ENCODE results near the gene DAGLB. TPM values are rescaled to one million over a fixed set of nuclear protein-coding genes. Genes with fewer than 3 reads are reported as not detected.

The DAGLB gene
- total RNA-seq, 1 donor from 2014 or later: 30.0 TPM

- H3K27ac Mint-ChIP-seq (ENCODE audit: unreplicated experiment): peak overlapping the region; percentile 55
- TF ChIP-seq CTCF (IDR thresholded peaks at IDR 0.05): no peak
- peaks cover 26% of the 10 kb centered on the region for H3K36me3 Mint-ChIP-seq (ENCODE audit: low read depth)
- H3K27me3 Mint-ChIP-seq (ENCODE audit: low read depth): no peaks in the 10 kb centered on the region
- no peak overlapping the region for H3K4me3 Mint-ChIP-seq (ENCODE audit: unreplicated experiment)
- H3K4me1 Mint-ChIP-seq (ENCODE audit: low read depth): peaks cover 55% of the 10 kb centered on the region
- no peak for DNase-seq (ENCODE audit: low spot score)
- H3K9me3 Mint-ChIP-seq (ENCODE audit: low read depth): no peaks in the 10 kb centered on the region
Measured at GRCh38 chr7:6442114-6442513, 5.6 kb downstream of the DAGLB start.

DNA sequence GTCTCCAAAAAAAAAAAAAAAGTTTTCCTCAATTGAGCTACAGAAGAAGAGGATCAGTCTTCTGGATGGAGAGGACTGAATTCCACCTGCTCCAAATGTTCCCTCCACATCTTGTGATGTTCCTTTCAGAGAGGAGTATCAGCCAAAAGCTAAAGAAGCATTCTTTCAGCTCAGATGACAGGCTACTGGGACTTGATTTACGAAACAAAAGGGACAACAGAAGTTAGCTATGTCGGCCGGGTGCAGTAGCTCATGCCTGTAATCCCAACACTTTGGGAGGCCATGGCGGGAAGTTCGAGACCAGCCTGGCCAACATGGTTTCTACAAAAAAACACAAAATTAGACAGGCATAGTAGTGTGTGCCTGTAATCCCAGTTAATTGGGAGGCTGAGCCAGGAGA lies 7.4 kb downstream of the DAGLB start:
- no peak for DNase-seq (ENCODE audit: low spot score)
- peaks cover 23% of the 10 kb centered on the region for H3K36me3 Mint-ChIP-seq (ENCODE audit: low read depth)
- H3K9me3 Mint-ChIP-seq (ENCODE audit: low read depth): no peaks in the 10 kb centered on the region
- peaks cover 51% of the 10 kb centered on the region for H3K4me1 Mint-ChIP-seq (ENCODE audit: low read depth)
- no peak overlapping the region for H3K27ac Mint-ChIP-seq (ENCODE audit: unreplicated experiment)
- H3K27me3 Mint-ChIP-seq (ENCODE audit: low read depth): no peaks in the 10 kb centered on the region
- no peak for TF ChIP-seq CTCF (IDR thresholded peaks at IDR 0.05)
- H3K4me3 Mint-ChIP-seq (ENCODE audit: unreplicated experiment): no peak overlapping the region

DNA sequence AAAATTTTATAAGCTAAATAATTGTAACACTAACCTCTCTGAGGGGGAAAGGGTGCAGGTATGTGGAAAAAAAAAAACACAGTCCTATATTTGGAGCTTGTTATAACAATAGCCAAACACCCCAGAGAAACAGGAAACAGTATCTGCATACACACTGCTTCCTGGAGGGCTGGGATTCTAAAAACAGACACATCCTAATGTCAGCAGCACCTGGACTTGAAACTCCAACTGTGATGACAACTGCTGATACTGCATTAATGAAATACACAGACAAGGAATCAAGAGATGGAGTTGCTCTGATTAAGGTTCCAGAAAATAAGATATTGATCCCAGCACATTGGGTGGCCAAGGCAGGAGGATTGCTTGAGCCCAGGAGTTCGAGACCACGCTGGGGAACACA lies 9.3 kb downstream of the DAGLB start:
- no peak overlapping the region for H3K27ac Mint-ChIP-seq (ENCODE audit: unreplicated experiment)
- H3K4me3 Mint-ChIP-seq (ENCODE audit: unreplicated experiment): no peak overlapping the region
- peaks cover 39% of the 10 kb centered on the region for H3K4me1 Mint-ChIP-seq (ENCODE audit: low read depth)
- no peak for DNase-seq (ENCODE audit: low spot score)
- peaks cover 19% of the 10 kb centered on the region for H3K36me3 Mint-ChIP-seq (ENCODE audit: low read depth)
- no peaks in the 10 kb centered on the region for H3K9me3 Mint-ChIP-seq (ENCODE audit: low read depth)
- no peak for TF ChIP-seq CTCF (IDR thresholded peaks at IDR 0.05)
- no peaks in the 10 kb centered on the region for H3K27me3 Mint-ChIP-seq (ENCODE audit: low read depth)

DNA sequence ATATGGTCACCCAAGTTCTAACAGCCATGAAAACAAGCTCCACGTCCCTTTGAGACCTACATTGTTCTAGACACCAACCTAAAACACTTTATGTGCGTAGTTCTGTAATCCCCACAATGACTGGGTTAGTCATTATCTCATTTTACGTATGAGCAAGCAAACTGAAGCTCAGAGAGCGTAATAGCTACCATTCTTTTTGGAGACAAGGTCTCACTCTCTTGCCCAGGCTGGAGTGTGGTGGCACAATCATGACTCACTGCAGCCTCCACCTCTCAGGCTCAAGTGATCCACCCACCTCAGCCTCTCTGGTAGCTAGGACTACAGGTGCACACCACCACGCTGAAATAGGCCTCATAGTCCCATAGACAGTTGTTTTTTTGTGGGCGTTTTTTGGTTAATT lies 10.5 kb downstream of the DAGLB start:
- H3K4me3 Mint-ChIP-seq (ENCODE audit: unreplicated experiment): no peak overlapping the region
- DNase-seq (ENCODE audit: low spot score): no peak
- H3K36me3 Mint-ChIP-seq (ENCODE audit: low read depth): peaks cover 16% of the 10 kb centered on the region
- H3K27me3 Mint-ChIP-seq (ENCODE audit: low read depth): no peaks in the 10 kb centered on the region
- peaks cover 39% of the 10 kb centered on the region for H3K4me1 Mint-ChIP-seq (ENCODE audit: low read depth)
- no peak for TF ChIP-seq CTCF (IDR thresholded peaks at IDR 0.05)
- no peak overlapping the region for H3K27ac Mint-ChIP-seq (ENCODE audit: unreplicated experiment)
- H3K9me3 Mint-ChIP-seq (ENCODE audit: low read depth): no peaks in the 10 kb centered on the region

- H3K27me3 Mint-ChIP-seq (ENCODE audit: low read depth): no peaks in the 10 kb centered on the region
- H3K27ac Mint-ChIP-seq (ENCODE audit: unreplicated experiment): no peak overlapping the region
- DNase-seq (ENCODE audit: low spot score): no peak
- H3K9me3 Mint-ChIP-seq (ENCODE audit: low read depth): no peaks in the 10 kb centered on the region
- no peak overlapping the region for H3K4me3 Mint-ChIP-seq (ENCODE audit: unreplicated experiment)
- TF ChIP-seq CTCF (IDR thresholded peaks at IDR 0.05): no peak
- H3K4me1 Mint-ChIP-seq (ENCODE audit: low read depth): peaks cover 34% of the 10 kb centered on the region
- H3K36me3 Mint-ChIP-seq (ENCODE audit: low read depth): peaks cover 11% of the 10 kb centered on the region
Measured at GRCh38 chr7:6436385-6436685, 11.4 kb downstream of the DAGLB start.

Data from chondrocyte (in vitro differentiated cells).